Vagina (tissue), 2 donors: ENCODE results near the gene SLFN13.

Experiments used
- CTCF ChIP-seq, 3 experiments: fragments of 450-650 bp in 2 of 3; fragments of 200-600 bp in 1 of 3; sonication (generic) in 1 of 3; IDR thresholded peaks; one replicate each; pipeline ENCODE4 v1.5.1; 2017 to 2019; ENCODE audit warnings: antibody characterized with exemption in 3 of 3, mild to moderate bottlenecking in 2 of 3, moderate library complexity in 2 of 3
- POLR2A ChIP-seq, 2 donors: fragments of 450-650 bp; IDR thresholded peaks; one replicate each; pipeline ENCODE4 v1.6.1; 2017; ENCODE audit warnings: antibody characterized with exemption in 2 of 2, mild to moderate bottlenecking in 2 of 2, moderate library complexity in 2 of 2

DNA sequence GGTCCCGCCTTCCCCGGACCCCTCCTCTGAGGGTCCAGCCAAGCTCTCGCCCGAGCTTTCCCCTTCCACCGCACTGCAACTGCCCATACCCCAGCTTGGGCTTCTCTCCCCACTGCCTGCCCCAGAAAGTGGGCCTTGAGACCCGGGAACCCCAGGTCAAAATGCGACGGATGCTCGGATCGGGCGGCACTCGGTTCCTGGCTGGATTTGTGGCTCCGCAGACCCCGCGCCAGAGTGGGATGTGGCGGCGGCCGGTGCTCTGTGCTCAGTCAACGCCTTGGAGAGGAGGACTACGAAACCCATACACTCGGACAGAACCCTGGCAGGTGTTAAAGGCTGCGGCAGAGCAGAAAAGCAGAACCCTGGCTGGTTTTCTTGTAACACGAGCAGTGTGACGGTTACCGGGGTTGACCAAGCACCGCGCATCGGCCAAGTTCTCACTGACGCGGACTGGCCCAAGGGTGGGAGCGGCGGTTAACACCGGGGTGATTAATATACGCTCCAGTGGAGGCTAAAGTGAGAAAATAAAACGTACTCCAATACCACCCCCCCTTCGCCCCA, 885 bp upstream of the SLFN13 start:
- TF ChIP-seq POLR2A (IDR thresholded peaks at IDR 0.05) (no peak), CTCF (IDR thresholded peaks at IDR 0.05) (no peak)
